K562 (cell line): ENCODE results near the gene PLCL2. TPM values are rescaled to one million over a fixed set of nuclear protein-coding genes. Genes with fewer than 3 reads are reported as not detected.

ENCODE experiments used
- ATAC-seq: fragments of 200-7000 bp; cut with Tn5 transposase; 3 replicates; pipeline ENCODE4 v1.9.1; 2020; ENCODE audit warnings: moderate library complexity
- BruUV-seq: library from RNA; stranded (reverse); fragments of 400-500 nt; replicated peaks from 2 replicates; lab custom pipeline; 2021; lab: Mats Ljungman, UMichigan
- CTCF ChIA-PET: fragments of 300-600 bp; formaldehyde crosslinking; extraction: SDS; loops from one replicate; lab custom pipeline; 2021; ENCODE audit warnings: low intra/inter-chr PET ratio; lab: Yijun Ruan, JAX
- POLR2A ChIA-PET: fragments of 300-600, 350-650 bp; sonication (Branson Sonifier 250); formaldehyde crosslinking; extraction: SDS; loops from one replicate; lab custom pipeline; 2021; ENCODE audit warnings: antibody characterized with exemption, inconsistent platforms; lab: Yijun Ruan, JAX
- DNase-seq, 4 experiments: peaks; one replicate each; pipeline versions ENCODE4 v3.0.0 to v3.0.0-alpha.2; 2011 to 2018; ENCODE audit warnings: low spot score in 3 of 4, mixed read lengths in 3 of 4; ENCODE audit errors: extremely low read depth in 1 of 4
- FAIRE-seq: peaks from 2 replicates; lab custom pipeline; 2011; peaks lifted over from hg19 to GRCh38; lab: Jason Lieb, UNC
- H2AFZ ChIP-seq: 2 replicates; pipeline ENCODE4 v1.6.0; 2011; ENCODE audit warnings: low read depth, low read length, control low read depth, inconsistent platforms
- H3K27ac ChIP-seq: fragments of 200-600 bp; 3 replicates; pipeline ENCODE4 v1.8.0; 2011; ENCODE audit warnings: low read depth, mild to moderate bottlenecking, control low read depth, inconsistent platforms, low read length, moderate library complexity, mixed read lengths; ENCODE audit errors: extremely low read depth
- H3K27me3 ChIP-seq, 2 experiments: fragments of 300-600 bp in 1 of 2; 2 replicates in 1 of 2; 3 replicates in 1 of 2; pipeline versions ENCODE4 v1.6.0 to v1.8.0; 2011; ENCODE audit warnings: inconsistent platforms in 2 of 2, low read length in 2 of 2, mild to moderate bottlenecking in 1 of 2, mixed read lengths in 1 of 2, moderate library complexity in 1 of 2; ENCODE audit not compliant: control insufficient read depth in 2 of 2, insufficient read depth in 2 of 2
- H3K36me3 ChIP-seq: fragments of 300-600 bp; 3 replicates; pipeline ENCODE4 v1.8.0; 2011; ENCODE audit warnings: mild to moderate bottlenecking, low read length, inconsistent platforms; ENCODE audit not compliant: control insufficient read depth, insufficient read depth
- H3K4me1 ChIP-seq, 2 experiments: fragments of 200-600 bp in 1 of 2; replicated peaks in 1 of 2; 2 replicates in 1 of 2; 3 replicates in 1 of 2; pipeline versions ENCODE4 v1.5.1 to v1.8.0; 2011; ENCODE audit warnings: inconsistent platforms in 2 of 2, low read length in 2 of 2, mild to moderate bottlenecking in 1 of 2, mixed read lengths in 1 of 2, moderate library complexity in 1 of 2; ENCODE audit not compliant: control insufficient read depth in 2 of 2, insufficient read depth in 2 of 2
- H3K4me2 ChIP-seq: 2 replicates; pipeline ENCODE4 v1.6.1; 2011; ENCODE audit warnings: low read length, control low read depth, inconsistent platforms, mixed read lengths; ENCODE audit not compliant: insufficient read depth
- H3K4me3 ChIP-seq: fragments of 200-600 bp; sonication (generic), shearing (Covaris generic); 2 replicates; pipeline ENCODE4 v1.5.1; 2016; ENCODE audit warnings: control low read depth, inconsistent platforms
- H3K79me2 ChIP-seq: fragments of 200-600 bp; 3 replicates; pipeline ENCODE4 v1.8.0; 2011; ENCODE audit warnings: low read length, inconsistent platforms; ENCODE audit not compliant: control insufficient read depth, insufficient read depth
- H3K9ac ChIP-seq, 2 experiments: 2 replicates each; pipeline versions ENCODE4 v1.6.0 to v1.6.1; 2011; ENCODE audit warnings: low read depth in 2 of 2, low read length in 2 of 2, control low read depth in 1 of 2, inconsistent platforms in 1 of 2, mild to moderate bottlenecking in 1 of 2, mixed read lengths in 1 of 2; ENCODE audit not compliant: insufficient read depth in 1 of 2
- H3K9me1 ChIP-seq: one replicate; pipeline ENCODE4 v1.6.0; 2011; ENCODE audit warnings: inconsistent platforms, mild to moderate bottlenecking, low read length, moderate library complexity; ENCODE audit not compliant: control insufficient read depth, insufficient read depth
- H3K9me3 ChIP-seq: replicated peaks from 2 replicates; pipeline ENCODE4 v1.5.1; 2011; ENCODE audit warnings: low read depth, low read length, inconsistent platforms; ENCODE audit not compliant: control insufficient read depth, insufficient read depth
- H4K20me1 ChIP-seq: replicated peaks from 2 replicates; pipeline ENCODE4 v1.6.1; 2011; ENCODE audit warnings: low read length, inconsistent platforms, mixed read lengths; ENCODE audit not compliant: control insufficient read depth, insufficient read depth
- AFF4 ChIP-seq: sonication (generic); formaldehyde crosslinking; IDR thresholded peaks from 2 replicates; pipeline ENCODE4 v1.8.0; 2023; ENCODE audit warnings: mild to moderate bottlenecking, missing genetic modification reagents
- ATF6 ChIP-seq: sonication (generic); formaldehyde crosslinking; IDR thresholded peaks from 2 replicates; pipeline ENCODE4 v1.4.0; 2020; ENCODE audit warnings: mild to moderate bottlenecking, missing genetic modification reagents
- CGGBP1 ChIP-seq: fragments of 250-450 bp; sonication (Bioruptor Pico); IDR thresholded peaks from 2 replicates; pipeline ENCODE4 v1.9.0; 2021; ENCODE audit warnings: mild to moderate bottlenecking
- CHD4 ChIP-seq: fragments of 200-600 bp; sonication (generic); IDR thresholded peaks from 3 replicates; pipeline ENCODE4 v1.6.1; 2012; ENCODE audit warnings: low read depth, mild to moderate bottlenecking, mixed read lengths, low read length, inconsistent platforms; ENCODE audit not compliant: insufficient read depth, insufficient replicate concordance, poor library complexity, severe bottlenecking
- DEAF1 ChIP-seq: fragments of 450-650 bp; formaldehyde crosslinking; IDR thresholded peaks from 2 replicates; pipeline ENCODE4 v1.4.0; 2020; ENCODE audit warnings: mild to moderate bottlenecking, moderate library complexity
- KAT8 ChIP-seq: fragments of 450-650 bp; IDR thresholded peaks from 2 replicates; pipeline ENCODE4 v1.6.1; 2016; ENCODE audit warnings: low read depth, mild to moderate bottlenecking
- MECOM ChIP-seq: fragments of 250-450 bp; sonication (Bioruptor Pico); IDR thresholded peaks from 2 replicates; pipeline ENCODE4 v1.8.0; 2022; ENCODE audit warnings: inconsistent platforms
- MXI1 ChIP-seq: IDR thresholded peaks from 2 replicates; pipeline ENCODE4 v1.6.1; 2011; ENCODE audit warnings: low read depth, mild to moderate bottlenecking, improper control_type of control experiment, low read length
- PHB ChIP-seq: fragments of 250-450 bp; sonication (Bioruptor Pico); IDR thresholded peaks from 2 replicates; pipeline ENCODE4 v1.5.0; 2021
- TAL1 ChIP-seq: fragments of 450-650 bp; IDR thresholded peaks from 2 replicates; pipeline ENCODE4 v1.6.1; 2016; ENCODE audit warnings: mild to moderate bottlenecking
- WHSC1 ChIP-seq: IDR thresholded peaks from one replicate; pipeline ENCODE4 v1.6.1; 2012; ENCODE audit warnings: low read length, control low read depth, inconsistent platforms
- ZNF280A ChIP-seq: fragments of 450-650 bp; IDR thresholded peaks from 2 replicates; pipeline ENCODE4 v1.6.1; 2018; ENCODE audit warnings: mild to moderate bottlenecking, low read depth; ENCODE audit not compliant: partially characterized antibody
- WGBS: fragments of 100-300 bp; shearing (Covaris generic); methylation state at CpG from one replicate; pipeline ENCODE4 v1.1.6; 2016; ENCODE audit warnings: low coverage, mixed read lengths; ENCODE audit not compliant: insufficient coverage; ENCODE audit errors: missing lambda C conversion rate; 5-methylcytosine and 5-hydroxymethylcytosine counted together
- in situ Hi-C: fragments of 300-500 bp; cut with MboI; formaldehyde crosslinking; loops from 4 replicates; pipeline ENCODE4 v1.15.0; 2018; ENCODE audit warnings: inconsistent platforms, mixed read lengths
- intact Hi-C: fragments of 100-400 bp; cut with micrococcal nuclease; formaldehyde crosslinking; loops from 2 replicates; pipeline ENCODE4 v1.14.2; 2022
- polyA plus RNA-seq, 8 experiments: library from polyadenylated mRNA; depleted of rRNA in 4 of 8; stranded (reverse) in 5 of 8; unstranded in 3 of 8; fragments of >200 nt; fragmentation: Nextera tagmentation in 2 of 8; fragmentation: Illumina TruSeq in 1 of 8; extraction: Ambion mirVana in 2 of 8; extraction: Trizol in 1 of 8; gene quantifications; 2 replicates each; pipeline versions ENCODE4 v1.2.1 to v1.2.3, GENCODE V29; 2011 to 2014; ENCODE audit warnings: inconsistent platforms in 1 of 8, missing spikeins in 1 of 8
- total RNA-seq, 7 experiments: library from RNA; depleted of rRNA in 6 of 7; stranded (reverse); fragments of >200 nt in 6 of 7; fragmentation: Illumina TruSeq in 2 of 7; extraction: Trizol in 2 of 7; gene quantifications; 2 replicates each; pipeline versions ENCODE4 v1.2.1 to v1.2.3, GENCODE V29; 2011 to 2021; ENCODE audit warnings: low replicate concordance in 1 of 7

The PLCL2 gene
- total and polyA plus RNA-seq, 9 of the 15 experiments (the other 6 are each of a cell fraction or from before 2014, with no cell fraction given), result 0.03 to 0.18 (median 0.11) TPM; not detected in 2

- Histone ChIP-seq H3K27ac (no peak overlapping the region), H3K9me3 (no peaks in the 10 kb centered on the region), H3K4me1 (peaks cover 0 to 13% of the 10 kb centered on the region in 2 experiments; a peak in 3 of 5 replicates), H3K9ac (no peak overlapping the region), H3K79me2 (no peaks in the 10 kb centered on the region), H3K27me3 (peaks cover 22 to 26% of the 10 kb centered on the region in 2 experiments), H3K4me3 (no peak overlapping the region), H3K4me2 (no peak overlapping the region), H2AFZ (no peak overlapping the region), H3K9me1 (no peaks in the 10 kb centered on the region), H4K20me1 (no peaks in the 10 kb centered on the region), H3K36me3 (no peaks in the 10 kb centered on the region)
- BruUV-seq, result no TSS peak
- 0% methylated on average over 9 of the region's 9 CpGs for WGBS
- ChIA-PET POLR2A (no interaction called here), CTCF (no interaction called here)
- no peak for DNase-seq
- in situ Hi-C loops (no loop called here), intact Hi-C loops (no loop called here)
- no peak for ATAC-seq
- no peak for FAIRE-seq
- no peak for TF ChIP-seq TAL1
- TF ChIP-seq MECOM (CRISPR knock-in tag), result no peak
- TF ChIP-seq MXI1, result no peak
- TF ChIP-seq KAT8, result no peak
- TF ChIP-seq CHD4, result no peak
- no peak for TF ChIP-seq PHB (CRISPR knock-in tag)
- no peak for TF ChIP-seq ZNF280A
- no peak for TF ChIP-seq CGGBP1 (CRISPR knock-in tag)
- no peak for TF ChIP-seq AFF4
- TF ChIP-seq DEAF1 (CRISPR knock-in tag), result no peak
- no peak for TF ChIP-seq ATF6 (CRISPR knock-in tag)
- no peak for TF ChIP-seq WHSC1
These were observed 4.2 kb downstream of the PLCL2 start for GRCh38 chr3:16888785-16889607.
